HG03103 (cell line): Measurements from ENCODE around the gene PHF13.
"Not testable (repeated sequence)": the region's sequence is repeated elsewhere in the genome, so short reads cannot be mapped to it uniquely, and the experiment has no call there.

Experiments
- ATAC-seq: cut with Tn5 transposase; IDR thresholded peaks from one replicate; pipeline ENCODE4 v1.9.1; 2021; ENCODE audit warnings: low read depth; ENCODE audit not compliant: unreplicated experiment

The PHF13 gene

GRCh38 chr1:6653436-6654290 lies 40.1 kb downstream of the PHF13 start:
- no peak for ATAC-seq

- no peak for ATAC-seq
These were observed 43.6 kb downstream of the PHF13 start for GRCh38 chr1:6657138-6657537.

DNA sequence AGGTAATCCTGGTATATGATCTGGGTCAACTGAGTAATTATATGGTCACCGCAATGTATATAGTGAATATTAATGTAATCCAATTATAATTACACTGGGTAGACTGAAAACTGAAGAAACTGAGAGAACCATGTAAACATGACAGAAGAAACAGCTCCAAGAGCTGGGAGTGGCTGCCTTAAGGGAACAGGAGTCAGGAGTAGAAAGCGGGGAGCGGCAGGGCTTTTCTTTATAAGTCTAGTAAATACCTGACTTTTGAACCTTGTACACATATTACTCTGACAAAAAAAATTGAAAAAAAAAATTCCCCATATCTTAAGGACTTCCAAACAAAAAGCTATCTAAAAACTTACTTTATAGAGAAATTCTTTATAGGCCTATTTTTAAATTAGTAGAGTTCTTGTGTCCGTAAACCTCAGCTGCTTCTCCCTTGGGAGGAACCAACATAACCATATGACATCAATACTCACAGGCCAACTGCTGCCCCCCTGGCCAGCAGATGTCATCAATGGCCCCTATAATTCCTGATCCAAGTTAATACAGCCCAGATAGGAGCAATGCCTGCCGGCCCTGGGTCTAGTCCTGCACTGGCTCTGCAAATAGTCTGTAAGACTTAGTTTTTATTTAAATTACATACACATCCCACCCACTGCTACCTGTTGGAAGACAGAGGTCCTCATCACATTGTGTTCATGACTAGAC lies 45.0 kb downstream of the PHF13 start:
- ATAC-seq = no peak

DNA sequence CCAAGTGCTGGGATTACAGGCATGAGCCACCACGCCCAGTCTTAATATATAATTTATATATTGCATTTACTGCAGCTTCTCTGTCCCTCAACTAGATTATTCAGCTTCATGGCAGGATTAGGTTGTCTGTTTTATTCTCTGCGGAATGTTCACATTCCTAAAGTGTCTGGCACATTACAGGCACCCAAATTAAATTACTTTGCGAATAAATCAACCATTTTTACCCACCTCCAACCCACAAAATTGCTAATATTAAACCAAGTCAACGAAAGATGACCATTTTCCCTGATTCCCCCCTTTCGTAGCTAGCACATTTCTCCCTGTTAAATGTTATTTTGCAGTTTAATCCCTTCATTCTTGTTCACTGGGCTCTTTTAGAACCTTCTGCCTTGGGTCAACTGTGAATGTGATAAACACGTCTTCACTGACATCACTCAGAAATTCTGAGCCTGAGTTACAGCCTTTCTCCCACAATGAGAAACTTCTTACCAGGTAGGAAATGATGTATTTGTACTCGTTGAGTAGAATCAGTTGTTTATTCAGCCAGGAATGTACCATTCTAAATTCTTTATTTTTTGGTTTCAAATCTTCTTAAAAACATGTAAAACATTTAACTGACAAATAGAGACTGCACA lies 47.0 kb downstream of the PHF13 start:
- no peak for ATAC-seq

- not testable (repeated sequence) for ATAC-seq
These were observed 48.9 kb downstream of the PHF13 start for GRCh38 chr1:6662468-6662867.

DNA sequence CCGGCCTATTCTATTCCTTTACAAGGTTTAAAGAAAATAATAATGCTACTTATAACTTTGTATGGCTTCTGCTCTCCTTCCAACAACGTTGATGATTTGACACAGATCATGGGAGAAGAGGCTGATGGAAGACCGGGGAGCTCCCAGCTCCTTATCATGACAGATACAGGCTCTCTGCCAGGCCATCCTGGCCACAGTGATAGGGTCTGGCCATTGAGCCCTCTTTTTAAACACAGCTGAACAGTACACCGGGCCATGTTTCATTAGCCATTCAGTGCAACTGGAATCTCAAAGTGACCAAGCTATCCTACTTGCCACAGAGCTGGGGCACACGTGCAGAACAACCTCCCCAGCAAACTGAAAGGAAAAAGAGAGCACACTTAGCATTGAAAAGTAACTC lies 53.2 kb downstream of the PHF13 start:
- ATAC-seq = no peak

- no peak for ATAC-seq
These were observed 53.6 kb downstream of the PHF13 start for GRCh38 chr1:6667139-6667538.

DNA sequence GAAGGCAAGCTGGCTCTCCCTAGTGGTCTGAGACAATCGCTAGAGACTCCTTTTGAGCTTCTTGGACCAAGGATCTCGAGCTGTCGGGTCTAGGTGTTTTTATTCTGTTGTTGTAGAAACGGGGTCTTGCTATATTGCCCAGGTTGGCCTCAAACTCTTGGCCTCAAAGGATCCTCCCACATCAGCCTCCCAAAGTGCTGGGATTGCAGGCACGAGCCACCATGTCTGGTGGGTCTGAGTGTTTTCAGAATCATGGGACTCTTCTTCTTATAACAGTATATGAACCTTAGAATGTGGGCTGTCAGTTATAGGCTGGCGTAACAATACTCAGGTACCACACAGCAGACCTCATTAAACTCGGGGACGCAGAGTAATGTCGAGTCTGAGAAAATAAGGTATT lies 55.0 kb downstream of the PHF13 start:
- ATAC-seq = no peak

DNA sequence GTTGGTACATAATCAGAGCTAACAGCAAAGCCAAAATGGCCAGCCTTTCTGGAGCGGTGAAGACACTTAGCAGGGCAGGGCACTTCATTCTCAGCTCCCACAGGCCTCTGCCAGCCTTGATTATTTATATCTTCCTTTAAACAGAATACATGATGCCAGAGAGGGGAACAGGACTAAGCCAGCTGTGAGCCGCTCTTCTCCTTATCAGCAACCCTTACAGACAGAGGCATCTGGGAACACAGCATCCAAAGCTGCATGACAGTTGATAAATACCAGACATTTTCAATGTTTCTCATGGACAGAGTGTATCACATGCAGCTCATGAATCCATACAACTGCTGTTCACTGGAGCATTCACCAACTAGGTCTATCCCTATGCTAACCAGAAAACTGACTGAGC lies 59.0 kb downstream of the PHF13 start:
- no peak for ATAC-seq
